Body of pancreas (tissue), 4 donors: ENCODE measurements around the gene PNKD.

Source experiments
- POLR2A ChIP-seq, 3 donors: fragments of 450-650 bp; IDR thresholded peaks; one replicate each; pipeline ENCODE4 v1.6.1; 2016; ENCODE audit warnings: antibody characterized with exemption in 3 of 3, mild to moderate bottlenecking in 2 of 3
- TF ChIP-seq, protein P1 (sequence below), 7 experiments: fragments of 450-650 bp in 4 of 7; fragments of 200-600 bp in 3 of 7; sonication (generic) in 3 of 7; IDR thresholded peaks; one replicate each; pipeline ENCODE4 v1.5.1; 2016 to 2019; ENCODE audit warnings: antibody characterized with exemption in 7 of 7

DNA sequence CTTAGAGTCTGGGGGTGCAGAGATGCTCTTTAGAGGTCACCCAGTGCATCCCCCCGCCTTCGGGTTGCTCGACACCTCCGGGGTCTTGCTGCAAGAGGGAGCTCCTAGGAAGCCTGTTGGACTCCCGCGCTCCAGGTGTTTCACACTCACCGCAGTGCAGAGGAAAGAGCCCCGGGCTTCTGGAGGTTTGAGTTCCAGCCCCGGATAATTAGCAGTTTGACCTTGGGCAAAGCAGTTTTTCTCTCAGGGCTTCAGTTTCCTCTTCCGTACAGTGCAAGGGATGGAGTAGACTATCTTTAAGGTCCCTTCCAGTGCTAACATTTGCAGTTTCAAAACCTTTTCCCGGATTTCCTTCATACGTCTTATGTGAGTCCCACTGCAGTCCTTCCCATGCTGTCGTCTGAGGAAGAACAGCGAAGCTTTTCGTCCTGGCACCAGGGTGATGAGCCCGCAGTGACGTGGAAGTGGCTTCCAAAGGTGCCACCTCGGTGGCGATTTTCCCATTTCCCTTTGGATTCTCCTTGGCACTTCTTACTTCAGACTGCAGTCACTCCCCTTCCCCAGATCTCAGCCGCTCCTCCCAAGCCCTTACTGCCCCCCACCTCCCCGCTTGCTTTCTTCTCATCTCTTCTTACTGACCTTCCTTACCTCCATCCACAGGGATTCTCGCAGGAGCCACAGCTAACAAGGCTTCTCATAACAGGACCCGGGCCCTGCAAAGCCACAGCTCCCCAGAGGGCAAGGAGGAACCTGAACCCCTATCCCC, 585 bp downstream of the PNKD start:
- TF ChIP-seq, protein P1, sequence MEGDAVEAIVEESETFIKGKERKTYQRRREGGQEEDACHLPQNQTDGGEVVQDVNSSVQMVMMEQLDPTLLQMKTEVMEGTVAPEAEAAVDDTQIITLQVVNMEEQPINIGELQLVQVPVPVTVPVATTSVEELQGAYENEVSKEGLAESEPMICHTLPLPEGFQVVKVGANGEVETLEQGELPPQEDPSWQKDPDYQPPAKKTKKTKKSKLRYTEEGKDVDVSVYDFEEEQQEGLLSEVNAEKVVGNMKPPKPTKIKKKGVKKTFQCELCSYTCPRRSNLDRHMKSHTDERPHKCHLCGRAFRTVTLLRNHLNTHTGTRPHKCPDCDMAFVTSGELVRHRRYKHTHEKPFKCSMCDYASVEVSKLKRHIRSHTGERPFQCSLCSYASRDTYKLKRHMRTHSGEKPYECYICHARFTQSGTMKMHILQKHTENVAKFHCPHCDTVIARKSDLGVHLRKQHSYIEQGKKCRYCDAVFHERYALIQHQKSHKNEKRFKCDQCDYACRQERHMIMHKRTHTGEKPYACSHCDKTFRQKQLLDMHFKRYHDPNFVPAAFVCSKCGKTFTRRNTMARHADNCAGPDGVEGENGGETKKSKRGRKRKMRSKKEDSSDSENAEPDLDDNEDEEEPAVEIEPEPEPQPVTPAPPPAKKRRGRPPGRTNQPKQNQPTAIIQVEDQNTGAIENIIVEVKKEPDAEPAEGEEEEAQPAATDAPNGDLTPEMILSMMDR (IDR thresholded peaks at IDR 0.05), result no peak
- TF ChIP-seq POLR2A (IDR thresholded peaks at IDR 0.05), result no peak
